ENCODE measurements around the gene NOC2L.

- TF ChIP-seq CTCF (IDR thresholded peaks at IDR 0.05): no peak
- TF ChIP-seq POLR2A (IDR thresholded peaks at IDR 0.05): peak in 1 of 2 donors; percentile 33
These were observed 33.3 kb downstream of the NOC2L start for GRCh38 chr1:925561-926421.
